GM12878 (cell line): Measurements from ENCODE around the gene CDR2. TPM values are rescaled to one million over a fixed set of nuclear protein-coding genes. Genes with fewer than 3 reads are reported as not detected.

Experiments used
- ATAC-seq: fragments of 200-7000 bp; cut with Tn5 transposase; 3 replicates; pipeline ENCODE4 v1.9.1; 2020; ENCODE audit warnings: mild to moderate bottlenecking, moderate library complexity
- BruUV-seq: library from RNA; stranded (reverse); fragments of 400-500 nt; replicated peaks from 2 replicates; lab custom pipeline; 2021; lab: Mats Ljungman, UMichigan
- CTCF ChIA-PET: fragments of 300-600 bp; sonication (Branson Sonifier 250); formaldehyde crosslinking; extraction: SDS; loops from one replicate; lab custom pipeline; 2021; ENCODE audit warnings: inconsistent platforms; lab: Yijun Ruan, JAX
- POLR2A ChIA-PET: fragments of 350-600 bp; formaldehyde crosslinking; extraction: SDS; loops from one replicate; lab custom pipeline; 2021; ENCODE audit warnings: inconsistent platforms; lab: Charles Lee
- RAD21 ChIA-PET: fragments of 300-600 bp; sonication (Branson Sonifier 250); formaldehyde crosslinking; loops from one replicate; lab custom pipeline; 2023; ENCODE audit warnings: antibody characterized with exemption; ENCODE audit not compliant: unreplicated experiment; lab: Charles Lee
- SMC1A ChIA-PET: fragments of 300-600 bp; sonication (Branson Sonifier 250); formaldehyde crosslinking; loops from one replicate; lab custom pipeline; 2023; ENCODE audit not compliant: unreplicated experiment, uncharacterized antibody; lab: Charles Lee
- DNase-seq: peaks from one replicate; pipeline ENCODE4 v3.0.0-alpha.2; 2011; ENCODE audit warnings: low read depth, low spot score
- FAIRE-seq: peaks from 3 replicates; lab custom pipeline; 2011; peaks lifted over from hg19 to GRCh38; lab: Jason Lieb, UNC
- H2AFZ ChIP-seq: 2 replicates; pipeline ENCODE4 v1.6.0; 2011; ENCODE audit warnings: low read depth, low read length, control low read depth; ENCODE audit not compliant: control insufficient read depth
- H3K27ac ChIP-seq: 2 replicates; pipeline ENCODE4 v1.5.1; 2011; ENCODE audit warnings: control low read depth; ENCODE audit not compliant: control insufficient read depth, insufficient read depth
- H3K27me3 ChIP-seq, 2 experiments: replicated peaks in 1 of 2; 2 replicates each; pipeline versions ENCODE4 v1.6.0 to v1.6.1; 2011; ENCODE audit warnings: low read length in 1 of 2; ENCODE audit not compliant: control insufficient read depth in 2 of 2, insufficient read depth in 2 of 2
- H3K36me3 ChIP-seq, 2 experiments: 2 replicates each; pipeline ENCODE4 v1.5.1; 2011; ENCODE audit warnings: low read length in 1 of 2; ENCODE audit not compliant: control insufficient read depth in 2 of 2, insufficient read depth in 2 of 2
- H3K4me1 ChIP-seq: 2 replicates; pipeline ENCODE4 v1.6.1; 2011; ENCODE audit warnings: mild to moderate bottlenecking, low read length, moderate library complexity, mixed read lengths; ENCODE audit not compliant: control insufficient read depth, insufficient read depth
- H3K4me2 ChIP-seq: 2 replicates; pipeline ENCODE4 v1.6.0; 2011; ENCODE audit warnings: control low read depth; ENCODE audit not compliant: control insufficient read depth, insufficient read depth
- H3K4me3 ChIP-seq: fragments of 200-600 bp; sonication (generic); 2 replicates; pipeline ENCODE4 v1.5.1; 2016
- H3K79me2 ChIP-seq: 2 replicates; pipeline ENCODE4 v1.6.0; 2011; ENCODE audit warnings: low read length; ENCODE audit not compliant: control insufficient read depth, insufficient read depth
- H3K9ac ChIP-seq: 2 replicates; pipeline ENCODE4 v1.8.0; 2011; ENCODE audit warnings: low read length, control low read depth, mixed read lengths; ENCODE audit not compliant: control insufficient read depth, insufficient read depth
- H3K9me3 ChIP-seq: replicated peaks from 3 replicates; pipeline ENCODE4 v1.5.1; 2011; ENCODE audit warnings: mild to moderate bottlenecking, low read length; ENCODE audit not compliant: control insufficient read depth, insufficient read depth
- H4K20me1 ChIP-seq: 2 replicates; pipeline ENCODE4 v1.6.0; 2011; ENCODE audit not compliant: control insufficient read depth, insufficient read depth
- BRCA1 ChIP-seq: IDR thresholded peaks from 2 replicates; pipeline ENCODE4 v1.6.1; 2011; ENCODE audit warnings: low read depth, low read length, improper control_type of control experiment
- IKZF2 ChIP-seq, 2 experiments: fragments of 450-650 bp; IDR thresholded peaks; 2 replicates each; pipeline ENCODE4 v1.6.1; 2017; ENCODE audit warnings: mild to moderate bottlenecking in 2 of 2, moderate library complexity in 2 of 2
- RELB ChIP-seq: fragments of 450-650 bp; IDR thresholded peaks from 2 replicates; pipeline ENCODE4 v1.6.1; 2017; ENCODE audit warnings: low read depth, mild to moderate bottlenecking, moderate library complexity
- ZBED1 ChIP-seq: IDR thresholded peaks from 2 replicates; pipeline ENCODE4 v1.6.1; 2016; ENCODE audit warnings: borderline replicate concordance
- WGBS: methylation state at CpG from one replicate; pipeline ENCODE4 v1.1.6; 2016; ENCODE audit warnings: low lambda C conversion rate; ENCODE audit not compliant: insufficient replicate concordance, insufficient coverage; ENCODE audit errors: missing lambda C conversion rate; 5-methylcytosine and 5-hydroxymethylcytosine counted together
- in situ Hi-C: fragments of 300-500 bp; cut with MboI; formaldehyde crosslinking; loops from 9 replicates; pipeline ENCODE4 v1.14.3; 2018; ENCODE audit warnings: mixed read lengths
- intact Hi-C: fragments of 100-400 bp; cut with micrococcal nuclease; formaldehyde crosslinking; loops from one replicate; pipeline ENCODE4 v1.14.2; 2022; ENCODE audit not compliant: unreplicated experiment
- polyA plus RNA-seq, 11 experiments: library from polyadenylated mRNA; depleted of rRNA in 4 of 11; unstranded in 6 of 11; stranded (reverse) in 5 of 11; fragments of >200 nt; fragmentation: Nextera tagmentation in 4 of 11; fragmentation: Illumina TruSeq in 1 of 11; extraction: Ambion mirVana in 4 of 11; extraction: Trizol in 1 of 11; gene quantifications; 1 replicate in 1 of 11; 2 replicates in 10 of 11; pipeline versions ENCODE4 v1.2.1 to v1.2.3, GENCODE V29; 2011 to 2016; ENCODE audit warnings: inconsistent platforms in 2 of 11, missing spikeins in 2 of 11, low read depth in 1 of 11
- total RNA-seq, 4 experiments: library from RNA; depleted of rRNA in 3 of 4; stranded (reverse); fragments of >200 nt in 3 of 4; fragmentation: Illumina TruSeq in 1 of 4; extraction: Trizol in 1 of 4; gene quantifications; 2 replicates each; pipeline versions ENCODE4 v1.2.1 to v1.2.3, GENCODE V29; 2013 to 2021
- TF ChIP-seq, protein P1 (sequence below): fragments of 450-650 bp; conservative IDR thresholded peaks from 2 replicates; pipeline ENCODE4 v1.6.1; 2017; ENCODE audit warnings: mild to moderate bottlenecking, moderate library complexity
- TF ChIP-seq, protein P2 (sequence below): IDR thresholded peaks from 2 replicates; pipeline ENCODE4 v1.6.1; 2011; ENCODE audit warnings: borderline replicate concordance, low read depth, mild to moderate bottlenecking, moderate library complexity, low read length; ENCODE audit not compliant: insufficient read depth, poor library complexity, severe bottlenecking

Gene CDR2
- total and polyA plus RNA-seq, 10 of the 15 experiments (the other 5 are each of a cell fraction or from before 2014, with no cell fraction given), result 4.8 to 24.3 (median 19.2) TPM

DNA sequence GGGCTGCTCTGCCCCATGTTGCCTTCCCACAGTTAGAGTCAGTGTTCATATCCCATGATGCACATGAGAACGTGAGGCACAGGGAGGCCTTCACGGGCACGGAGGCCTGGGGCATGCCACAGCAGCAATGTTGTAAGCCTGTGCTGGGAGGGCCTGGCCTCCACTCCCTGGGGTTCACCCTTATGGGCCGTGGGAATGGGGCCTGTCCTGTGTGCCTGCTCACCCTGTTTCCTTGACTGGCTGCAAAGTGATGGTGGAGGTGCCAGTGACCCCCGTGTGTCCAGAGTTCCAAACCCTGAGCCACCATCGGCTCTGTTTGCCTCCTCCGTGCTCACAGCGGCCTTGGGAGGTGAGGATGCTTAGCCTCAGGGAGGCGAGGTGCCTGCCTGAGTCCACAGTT, 67.6 kb downstream of the CDR2 start:
- DNase-seq (no peak), FAIRE-seq (no peak), ATAC-seq (no peak)
- ChIA-PET SMC1A (no interaction called here), POLR2A (no interaction called here), RAD21 (no interaction called here), CTCF (no interaction called here)
- Histone ChIP-seq H3K27me3 (no peaks in the 10 kb centered on the region), H2AFZ (no peak overlapping the region), H3K79me2 (no peaks in the 10 kb centered on the region), H3K4me2 (no peak overlapping the region), H3K36me3 (peaks cover 11 to 40% of the 10 kb centered on the region in 2 experiments; a peak in 3 of 4 replicates), H3K27ac (no peak overlapping the region), H4K20me1 (no peaks in the 10 kb centered on the region), H3K9ac (no peak overlapping the region), H3K9me3 (no peaks in the 10 kb centered on the region), H3K4me1 (no peaks in the 10 kb centered on the region), H3K4me3 (no peak overlapping the region)
- in situ Hi-C loops, result loop anchor here (25.0 kb wide), 1 partner anchor 256 kb away; no protein-coding TSS in a partner anchor
- intact Hi-C loops, result no loop called here
- no TSS peak for BruUV-seq
- TF ChIP-seq, protein P1, sequence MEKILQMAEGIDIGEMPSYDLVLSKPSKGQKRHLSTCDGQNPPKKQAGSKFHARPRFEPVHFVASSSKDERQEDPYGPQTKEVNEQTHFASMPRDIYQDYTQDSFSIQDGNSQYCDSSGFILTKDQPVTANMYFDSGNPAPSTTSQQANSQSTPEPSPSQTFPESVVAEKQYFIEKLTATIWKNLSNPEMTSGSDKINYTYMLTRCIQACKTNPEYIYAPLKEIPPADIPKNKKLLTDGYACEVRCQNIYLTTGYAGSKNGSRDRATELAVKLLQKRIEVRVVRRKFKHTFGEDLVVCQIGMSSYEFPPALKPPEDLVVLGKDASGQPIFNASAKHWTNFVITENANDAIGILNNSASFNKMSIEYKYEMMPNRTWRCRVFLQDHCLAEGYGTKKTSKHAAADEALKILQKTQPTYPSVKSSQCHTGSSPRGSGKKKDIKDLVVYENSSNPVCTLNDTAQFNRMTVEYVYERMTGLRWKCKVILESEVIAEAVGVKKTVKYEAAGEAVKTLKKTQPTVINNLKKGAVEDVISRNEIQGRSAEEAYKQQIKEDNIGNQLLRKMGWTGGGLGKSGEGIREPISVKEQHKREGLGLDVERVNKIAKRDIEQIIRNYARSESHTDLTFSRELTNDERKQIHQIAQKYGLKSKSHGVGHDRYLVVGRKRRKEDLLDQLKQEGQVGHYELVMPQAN, result no peak
- 94% methylated on average over 9 of the region's 9 CpGs for WGBS

DNA sequence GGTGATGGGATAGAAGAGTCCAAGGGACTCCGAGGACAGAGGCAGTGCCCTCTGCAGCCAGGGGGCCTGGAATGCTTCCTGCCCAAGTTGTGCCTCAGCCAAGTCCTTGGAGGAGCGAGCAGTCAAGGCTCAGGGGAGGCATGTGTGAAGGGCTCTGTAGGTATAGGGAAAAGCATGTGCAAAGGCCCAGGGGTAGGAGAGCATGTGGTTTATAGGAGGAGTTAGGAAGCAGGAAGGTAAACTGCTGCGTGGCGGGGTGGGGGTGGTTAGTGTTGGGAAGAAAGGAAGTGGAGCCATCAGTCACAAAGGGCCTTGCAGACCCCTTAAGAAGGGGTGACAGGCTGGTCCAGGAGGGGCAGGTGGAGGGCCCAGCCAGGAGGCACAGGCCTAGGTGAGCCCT, 70.0 kb downstream of the CDR2 start:
- Histone ChIP-seq H3K9ac (no peak overlapping the region), H3K4me1 (peaks cover 9% of the 10 kb centered on the region), H2AFZ (no peak overlapping the region), H4K20me1 (peaks cover 8% of the 10 kb centered on the region; the same call in 1 of the 2 replicates), H3K4me2 (no peak overlapping the region), H3K36me3 (peaks cover 9 to 36% of the 10 kb centered on the region in 2 experiments; a peak in 3 of 4 replicates), H3K4me3 (no peak overlapping the region), H3K9me3 (no peaks in the 10 kb centered on the region), H3K79me2 (peaks cover 16% of the 10 kb centered on the region), H3K27ac (no peak overlapping the region), H3K27me3 (no peaks in the 10 kb centered on the region)
- ChIA-PET SMC1A (interaction anchor here (0.6 to 1.5 kb wide), 2 partner anchors 11 to 33 kb away, joined by 3 read pairs; no protein-coding TSS in a partner anchor), POLR2A (no interaction called here)
- in situ Hi-C loops (loop anchor here (25.0 kb wide), 1 partner anchor 258 kb away; no protein-coding TSS in a partner anchor), intact Hi-C loops (no loop called here)
- DNase-seq (no peak), FAIRE-seq (no peak)
- BruUV-seq, result no TSS peak
- WGBS, result 98% methylated on average over 4 of the region's 4 CpGs
- no peak for TF ChIP-seq BRCA1
- TF ChIP-seq ZBED1, result no peak
- TF ChIP-seq IKZF2 (IDR thresholded peaks at IDR 0.05), result no peak
- TF ChIP-seq, protein P2, sequence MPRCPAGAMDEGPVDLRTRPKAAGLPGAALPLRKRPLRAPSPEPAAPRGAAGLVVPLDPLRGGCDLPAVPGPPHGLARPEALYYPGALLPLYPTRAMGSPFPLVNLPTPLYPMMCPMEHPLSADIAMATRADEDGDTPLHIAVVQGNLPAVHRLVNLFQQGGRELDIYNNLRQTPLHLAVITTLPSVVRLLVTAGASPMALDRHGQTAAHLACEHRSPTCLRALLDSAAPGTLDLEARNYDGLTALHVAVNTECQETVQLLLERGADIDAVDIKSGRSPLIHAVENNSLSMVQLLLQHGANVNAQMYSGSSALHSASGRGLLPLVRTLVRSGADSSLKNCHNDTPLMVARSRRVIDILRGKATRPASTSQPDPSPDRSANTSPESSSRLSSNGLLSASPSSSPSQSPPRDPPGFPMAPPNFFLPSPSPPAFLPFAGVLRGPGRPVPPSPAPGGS, result no peak
- TF ChIP-seq RELB, result no peak
- TF ChIP-seq, all 136 proteins: peak for 0
- CTCF ChIA-PET, result no interaction called here
- RAD21 ChIA-PET, result interaction anchor here (1.7 kb wide), 1 partner anchor 108 kb away, joined by 5 read pairs; no protein-coding TSS in a partner anchor
- ATAC-seq, result no peak
